Measurements from ENCODE around the gene TMEM141.

The TMEM141 gene

DNA sequence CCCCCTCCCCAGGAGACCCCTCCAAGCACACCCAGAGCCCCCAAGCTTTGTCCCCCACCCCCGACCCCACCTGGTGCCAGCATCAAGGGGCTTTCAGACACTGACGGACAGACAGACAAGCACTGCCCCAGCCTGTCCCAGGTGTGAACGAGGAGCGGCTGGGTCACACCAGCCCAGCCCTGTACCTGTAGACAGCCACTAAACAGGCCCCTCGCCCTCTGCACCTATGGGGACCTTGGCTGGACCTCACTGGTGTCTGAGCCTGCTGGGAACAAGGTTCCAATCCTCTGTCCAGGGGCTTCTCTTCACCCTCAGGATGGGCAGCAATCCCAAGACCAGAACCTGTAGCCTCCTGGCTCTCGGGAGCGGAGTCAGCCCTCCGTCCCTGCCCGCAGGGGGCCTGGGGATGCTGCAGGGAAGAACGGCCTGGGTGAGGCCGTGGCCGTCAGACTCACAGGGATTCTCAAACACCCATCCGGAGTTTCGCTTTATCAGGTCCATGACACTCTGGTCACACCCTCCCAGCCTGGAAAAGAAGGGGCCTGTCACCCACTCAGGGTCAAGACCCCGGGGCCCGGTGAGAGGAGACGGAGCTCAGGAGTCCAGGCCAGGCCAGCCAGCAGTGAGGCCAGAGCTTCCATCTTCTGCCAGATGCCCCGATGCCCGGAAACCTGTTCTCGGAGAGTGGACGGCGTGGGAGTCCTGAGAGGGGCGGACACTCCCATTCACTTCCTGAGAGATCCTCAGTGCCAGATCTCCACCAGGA, 45.6 kb upstream of the TMEM141 start:
- DNase-seq (ENCODE audit: low read depth) = no peak
- no peak overlapping the region for H3K4me3 ChIP-seq (ENCODE audit: low read depth, low read length)
- no peak for TF ChIP-seq MYC (IDR thresholded peaks at IDR 0.05; ENCODE audit: low read depth, low read length)
- TF ChIP-seq, protein P1, sequence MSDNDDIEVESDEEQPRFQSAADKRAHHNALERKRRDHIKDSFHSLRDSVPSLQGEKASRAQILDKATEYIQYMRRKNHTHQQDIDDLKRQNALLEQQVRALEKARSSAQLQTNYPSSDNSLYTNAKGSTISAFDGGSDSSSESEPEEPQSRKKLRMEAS (IDR thresholded peaks at IDR 0.05; ENCODE audit: low read depth, low read length) = no peak
- TF ChIP-seq POLR2A (IDR thresholded peaks at IDR 0.05; ENCODE audit: extremely low read depth, insufficient read length) = no peak
- no peak for TF ChIP-seq CTCF (IDR thresholded peaks at IDR 0.05; ENCODE audit: low read depth, low read length)

DNA sequence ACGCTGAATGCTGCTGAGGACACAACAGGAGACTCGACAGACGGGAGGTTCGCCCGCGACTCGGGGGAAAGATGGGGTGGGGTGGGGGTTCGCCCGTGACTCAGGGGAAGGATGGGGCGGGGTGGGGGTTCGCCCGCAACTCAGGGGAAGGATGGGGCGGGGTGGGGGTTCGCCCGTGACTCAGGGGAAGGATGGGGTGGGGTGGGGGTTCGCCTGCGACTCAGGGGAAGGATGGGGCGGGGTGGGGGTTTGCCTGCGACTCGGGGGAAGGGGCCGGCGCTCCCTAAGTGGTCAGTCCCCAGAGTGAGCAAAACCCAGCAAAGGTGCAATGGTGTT, 45.0 kb upstream of the TMEM141 start:
- no peak overlapping the region for H3K4me3 ChIP-seq (ENCODE audit: low read depth, low read length)
- TF ChIP-seq, protein P1 (IDR thresholded peaks at IDR 0.05; ENCODE audit: low read depth, low read length) = no peak
- TF ChIP-seq MYC (IDR thresholded peaks at IDR 0.05; ENCODE audit: low read depth, low read length) (no peak), POLR2A (IDR thresholded peaks at IDR 0.05; ENCODE audit: extremely low read depth, insufficient read length) (no peak), CTCF (IDR thresholded peaks at IDR 0.05; ENCODE audit: low read depth, low read length) (no peak)
- no peak for DNase-seq (ENCODE audit: low read depth)

- TF ChIP-seq CTCF (IDR thresholded peaks at IDR 0.05; ENCODE audit: low read depth, low read length) (no peak), MYC (IDR thresholded peaks at IDR 0.05; ENCODE audit: low read depth, low read length) (no peak), POLR2A (IDR thresholded peaks at IDR 0.05; ENCODE audit: extremely low read depth, insufficient read length) (no peak)
- TF ChIP-seq, protein P1 (IDR thresholded peaks at IDR 0.05; ENCODE audit: low read depth, low read length) = no peak
- no peak for DNase-seq (ENCODE audit: low read depth)
- H3K4me3 ChIP-seq (ENCODE audit: low read depth, low read length) = no peak overlapping the region
Observed at GRCh38 chr9:136746621-136747020, 44.5 kb upstream of the TMEM141 start.

GRCh38 chr9:136747161-136748060, 43.7 kb upstream of the TMEM141 start:
- TF ChIP-seq MYC (IDR thresholded peaks at IDR 0.05; ENCODE audit: low read depth, low read length) = no peak
- TF ChIP-seq, protein P1 (IDR thresholded peaks at IDR 0.05; ENCODE audit: low read depth, low read length) = no peak
- TF ChIP-seq CTCF (IDR thresholded peaks at IDR 0.05; ENCODE audit: low read depth, low read length) = no peak
- TF ChIP-seq POLR2A (IDR thresholded peaks at IDR 0.05; ENCODE audit: extremely low read depth, insufficient read length) = no peak
- DNase-seq (ENCODE audit: low read depth) = no peak
- no peak overlapping the region for H3K4me3 ChIP-seq (ENCODE audit: low read depth, low read length)

GRCh38 chr9:136748201-136748600, 42.9 kb upstream of the TMEM141 start, which contains the start of gene LCN6:
TSS of gene LCN6 (minus strand) at chr9:136748525. CDS start at chr9:136748483, 42 bp downstream.
- no peak within 1 kb of the TSS for H3K4me3 ChIP-seq (ENCODE audit: low read depth, low read length)
- TF ChIP-seq, protein P1 (IDR thresholded peaks at IDR 0.05; ENCODE audit: low read depth, low read length) = no peak
- TF ChIP-seq MYC (IDR thresholded peaks at IDR 0.05; ENCODE audit: low read depth, low read length) (no peak), POLR2A (IDR thresholded peaks at IDR 0.05; ENCODE audit: extremely low read depth, insufficient read length) (no peak), CTCF (IDR thresholded peaks at IDR 0.05; ENCODE audit: low read depth, low read length) (no peak)
- peak; percentile 48 for DNase-seq (ENCODE audit: low read depth)

Measured in NB4 (cell line).